Upper lobe of left lung (tissue), 6 donors: ENCODE measurements around the gene ST3GAL3. TPM values are rescaled to one million over a fixed set of nuclear protein-coding genes. Genes with fewer than 3 reads are reported as not detected.

Experiments
- ATAC-seq, 2 donors: fragments of 200-7000 bp; cut with Tn5 transposase; one replicate each; pipeline ENCODE4 v1.9.1; 2022; ENCODE audit warnings: mild to moderate bottlenecking in 2 of 2, moderate library complexity in 2 of 2; ENCODE audit not compliant: low FRiP score in 2 of 2
- DNase-seq, 2 donors: peaks; one replicate each; pipeline ENCODE4 v3.0.0-alpha.2; 2019 to 2020
- H3K27ac ChIP-seq, 4 donors: fragments of 200-600 bp; sonication (generic); one replicate each; pipeline ENCODE4 v1.5.1; 2016 to 2019
- H3K27me3 ChIP-seq, 4 donors: fragments of 200-600 bp; sonication (generic); one replicate each; pipeline ENCODE4 v1.5.1; 2017 to 2019
- H3K36me3 ChIP-seq, 4 donors: fragments of 200-600 bp; sonication (generic); one replicate each; pipeline ENCODE4 v1.5.1; 2016 to 2019
- H3K4me1 ChIP-seq, 4 donors: fragments of 200-600 bp; sonication (generic); one replicate each; pipeline ENCODE4 v1.5.1; 2018 to 2019
- H3K4me3 ChIP-seq, 4 donors: fragments of 200-600 bp; sonication (generic); one replicate each; pipeline ENCODE4 v1.5.1; 2017 to 2019; ENCODE audit warnings: mild to moderate bottlenecking in 2 of 4, moderate library complexity in 1 of 4
- H3K9me3 ChIP-seq, 4 donors: fragments of 200-600 bp; sonication (generic); one replicate each; pipeline ENCODE4 v1.5.1; 2018 to 2019
- EP300 ChIP-seq, 4 donors: sonication (generic); formaldehyde crosslinking; IDR thresholded peaks; one replicate each; pipeline ENCODE4 v1.5.1; 2017; ENCODE audit warnings: antibody characterized with exemption in 4 of 4, control low read depth in 2 of 4
- POLR2A ChIP-seq, 4 donors: fragments of 450-650 bp; IDR thresholded peaks; one replicate each; pipeline ENCODE4 v1.5.1; 2016 to 2017; ENCODE audit warnings: antibody characterized with exemption in 4 of 4, mild to moderate bottlenecking in 2 of 4
- POLR2AphosphoS5 ChIP-seq, 2 donors: sonication (generic); formaldehyde crosslinking; IDR thresholded peaks; one replicate each; pipeline ENCODE4 v1.5.1; 2017; ENCODE audit warnings: antibody characterized with exemption in 2 of 2
- WGBS, 2 donors: methylation state at CpG; one replicate each; pipeline ENCODE4 v1.1.5; 2017 to 2018; 5-methylcytosine and 5-hydroxymethylcytosine counted together
- total RNA-seq, 6 donors: library from RNA; depleted of rRNA in 4 of 6; stranded (reverse); fragments of >200 nt in 4 of 6; gene quantifications; one replicate each; pipeline versions ENCODE4 v1.1.0 to v1.2.1, GENCODE V29; 2016 to 2021
- TF ChIP-seq, protein P1 (sequence below), 6 experiments: fragments of 450-650 bp in 4 of 6; fragments of 200-600 bp in 2 of 6; sonication (generic) in 2 of 6; IDR thresholded peaks; one replicate each; pipeline ENCODE4 v1.5.1; 2016 to 2019; ENCODE audit warnings: antibody characterized with exemption in 6 of 6
- donor health status: DM: no; HTN: no; CAD: no; lungs with moderate emphysema.
- donor health status: DM: no; HTN: yes; CAD: no; lungs with severe emphysema.

Gene ST3GAL3
- total RNA-seq, 6 donors from 2014 or later, result 14.4 to 46.1 (median 19.2) TPM

DNA sequence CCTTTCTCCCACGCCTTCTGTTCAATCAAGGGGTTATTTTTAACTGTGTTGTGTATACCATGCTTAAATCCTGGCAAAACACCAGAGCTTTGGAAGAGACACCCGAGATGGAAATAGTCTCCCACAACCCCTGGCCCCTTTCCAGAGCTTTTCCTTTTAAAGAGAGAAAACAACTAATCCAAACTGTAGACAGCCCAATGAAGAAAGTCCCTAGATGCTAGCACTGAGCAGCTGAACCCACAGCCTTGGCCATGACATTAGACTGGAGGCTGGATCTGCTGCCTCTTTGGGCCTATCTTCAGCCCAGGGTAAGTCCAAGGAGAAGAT, 161.4 kb downstream of the ST3GAL3 start:
- ATAC-seq (no peak), DNase-seq (no peak)
- Histone ChIP-seq H3K4me1 (peaks cover 7 to 21% (median 12%) of the 10 kb centered on the region in 4 donors), H3K27me3 (no peaks in the 10 kb centered on the region), H3K27ac (peak overlapping the region in 1 of 4 donors; percentile 14), H3K9me3 (no peaks in the 10 kb centered on the region), H3K4me3 (no peak overlapping the region), H3K36me3 (no peaks in the 10 kb centered on the region)
- WGBS, 2 donors, result 25 to 36% methylated on average over 2 of the region's 2 CpGs
- TF ChIP-seq POLR2A (IDR thresholded peaks at IDR 0.05) (no peak), POLR2AphosphoS5 (IDR thresholded peaks at IDR 0.05) (no peak), EP300 (IDR thresholded peaks at IDR 0.05) (no peak)
- TF ChIP-seq, protein P1, sequence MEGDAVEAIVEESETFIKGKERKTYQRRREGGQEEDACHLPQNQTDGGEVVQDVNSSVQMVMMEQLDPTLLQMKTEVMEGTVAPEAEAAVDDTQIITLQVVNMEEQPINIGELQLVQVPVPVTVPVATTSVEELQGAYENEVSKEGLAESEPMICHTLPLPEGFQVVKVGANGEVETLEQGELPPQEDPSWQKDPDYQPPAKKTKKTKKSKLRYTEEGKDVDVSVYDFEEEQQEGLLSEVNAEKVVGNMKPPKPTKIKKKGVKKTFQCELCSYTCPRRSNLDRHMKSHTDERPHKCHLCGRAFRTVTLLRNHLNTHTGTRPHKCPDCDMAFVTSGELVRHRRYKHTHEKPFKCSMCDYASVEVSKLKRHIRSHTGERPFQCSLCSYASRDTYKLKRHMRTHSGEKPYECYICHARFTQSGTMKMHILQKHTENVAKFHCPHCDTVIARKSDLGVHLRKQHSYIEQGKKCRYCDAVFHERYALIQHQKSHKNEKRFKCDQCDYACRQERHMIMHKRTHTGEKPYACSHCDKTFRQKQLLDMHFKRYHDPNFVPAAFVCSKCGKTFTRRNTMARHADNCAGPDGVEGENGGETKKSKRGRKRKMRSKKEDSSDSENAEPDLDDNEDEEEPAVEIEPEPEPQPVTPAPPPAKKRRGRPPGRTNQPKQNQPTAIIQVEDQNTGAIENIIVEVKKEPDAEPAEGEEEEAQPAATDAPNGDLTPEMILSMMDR (IDR thresholded peaks at IDR 0.05), result no peak

DNA sequence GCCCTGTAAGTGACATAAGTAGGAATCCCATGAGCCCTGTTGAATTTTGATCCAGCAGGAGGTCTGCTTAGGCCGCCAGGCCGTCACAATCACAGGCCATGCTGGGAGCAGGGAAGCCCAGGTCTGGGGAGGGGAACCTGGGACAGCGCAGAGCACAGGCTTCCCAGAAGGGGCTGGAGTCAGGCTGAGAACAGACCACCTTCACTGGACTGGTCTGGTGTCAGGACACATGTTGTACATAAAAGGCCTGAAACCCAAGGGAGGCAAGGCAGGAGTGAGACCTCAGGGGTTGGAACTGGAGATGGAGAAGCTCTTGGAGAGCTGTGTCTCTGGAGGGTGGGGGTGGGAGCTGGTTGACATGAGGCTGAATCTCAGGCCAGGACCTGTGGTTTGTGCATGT, 163.0 kb downstream of the ST3GAL3 start:
- H3K27ac ChIP-seq, result no peak overlapping the region
- peaks cover 7 to 18% (median 12%) of the 10 kb centered on the region in 4 donors for H3K4me1 ChIP-seq
- no peak for ATAC-seq
- no peak for DNase-seq
- H3K36me3 ChIP-seq, result no peaks in the 10 kb centered on the region
- TF ChIP-seq, protein P1 (IDR thresholded peaks at IDR 0.05), result no peak
- no peaks in the 10 kb centered on the region for H3K9me3 ChIP-seq
- H3K27me3 ChIP-seq, result no peaks in the 10 kb centered on the region
- WGBS, 2 donors, result 90 to 91% methylated on average over 2 to 3 of the region's 3 CpGs
- H3K4me3 ChIP-seq, result no peak overlapping the region

DNA sequence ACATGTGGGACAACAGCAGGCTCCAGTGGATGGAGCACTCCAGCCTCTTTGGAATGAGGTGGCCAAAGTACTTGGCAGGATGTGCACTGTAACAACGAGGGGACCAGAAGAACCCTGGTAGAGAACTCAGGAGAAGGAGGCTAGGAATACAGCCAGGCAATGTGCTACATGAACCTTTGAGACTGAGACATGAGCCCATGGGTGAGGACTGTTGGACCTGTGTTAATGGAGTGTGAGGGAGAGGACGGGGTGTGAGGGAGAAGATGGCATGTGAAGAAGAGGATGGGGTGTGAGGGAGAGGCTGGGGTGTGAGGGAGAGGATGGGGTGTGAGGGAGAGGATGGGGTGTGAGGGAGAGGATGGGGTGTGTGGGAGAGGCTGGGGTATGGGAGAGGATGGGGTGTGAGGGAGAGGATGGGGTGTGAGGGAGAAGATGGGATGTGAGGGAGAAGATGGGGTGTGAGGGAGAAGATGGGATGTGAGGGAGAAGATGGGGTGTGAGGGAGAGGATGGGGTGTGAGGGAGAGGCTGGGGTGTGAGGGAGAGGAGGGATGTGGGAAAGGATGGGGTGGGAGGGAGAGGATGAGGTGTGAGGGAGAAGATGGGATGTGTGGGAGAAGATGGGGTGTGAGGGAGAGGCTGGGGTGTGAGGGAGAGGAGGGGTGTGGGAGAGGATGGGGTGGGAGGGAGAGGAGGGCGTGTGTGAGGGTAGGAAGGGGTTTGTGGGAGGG, 164.0 kb downstream of the ST3GAL3 start:
- Histone ChIP-seq H3K27ac (no peak overlapping the region), H3K4me3 (no peak overlapping the region), H3K4me1 (peaks cover 7 to 18% (median 12%) of the 10 kb centered on the region in 4 donors), H3K27me3 (no peaks in the 10 kb centered on the region), H3K36me3 (no peaks in the 10 kb centered on the region), H3K9me3 (no peaks in the 10 kb centered on the region)
- TF ChIP-seq, protein P1 (IDR thresholded peaks at IDR 0.05), result no peak
- TF ChIP-seq POLR2AphosphoS5 (IDR thresholded peaks at IDR 0.05), result no peak
- TF ChIP-seq EP300 (IDR thresholded peaks at IDR 0.05), result no peak
- TF ChIP-seq POLR2A (IDR thresholded peaks at IDR 0.05), result no peak
- WGBS, 2 donors, result 63 to 69% methylated on average over 2 to 3 of the region's 3 CpGs
- ATAC-seq (no peak), DNase-seq (no peak)

DNA sequence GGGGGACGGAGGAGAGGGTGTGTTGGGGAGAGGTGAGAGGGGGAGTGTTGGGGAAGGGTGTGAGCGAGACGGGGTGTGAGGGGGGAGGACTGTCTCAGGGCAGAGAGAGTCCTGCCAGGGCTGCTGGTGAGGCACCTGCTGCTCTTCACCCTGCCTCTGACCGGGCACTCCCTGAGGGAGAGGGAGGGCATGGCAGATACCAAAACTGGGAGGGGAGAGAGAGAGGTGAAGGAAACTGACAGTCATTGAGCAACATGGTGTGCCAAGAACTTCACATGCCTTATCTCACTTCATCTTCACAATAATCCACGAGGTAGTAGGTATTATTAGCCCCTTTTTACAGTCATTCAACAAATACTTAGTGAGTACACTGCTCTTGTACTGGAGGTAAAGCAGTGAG, 164.9 kb downstream of the ST3GAL3 start:
- no peak for ATAC-seq
- no peaks in the 10 kb centered on the region for H3K9me3 ChIP-seq
- H3K27ac ChIP-seq, result no peak overlapping the region
- DNase-seq, result no peak
- 51 to 75% methylated on average over 3 to 5 of the region's 5 CpGs for whole genome bisulfite sequencing, 2 donors
- H3K36me3 ChIP-seq, result no peaks in the 10 kb centered on the region
- no peaks in the 10 kb centered on the region for H3K27me3 ChIP-seq
- no peak overlapping the region for H3K4me3 ChIP-seq
- TF ChIP-seq POLR2A (IDR thresholded peaks at IDR 0.05) (no peak), EP300 (IDR thresholded peaks at IDR 0.05) (no peak), POLR2AphosphoS5 (IDR thresholded peaks at IDR 0.05) (no peak)
- TF ChIP-seq, protein P1 (IDR thresholded peaks at IDR 0.05), result no peak
- H3K4me1 ChIP-seq, result peaks cover 7 to 17% (median 12%) of the 10 kb centered on the region in 4 donors

DNA sequence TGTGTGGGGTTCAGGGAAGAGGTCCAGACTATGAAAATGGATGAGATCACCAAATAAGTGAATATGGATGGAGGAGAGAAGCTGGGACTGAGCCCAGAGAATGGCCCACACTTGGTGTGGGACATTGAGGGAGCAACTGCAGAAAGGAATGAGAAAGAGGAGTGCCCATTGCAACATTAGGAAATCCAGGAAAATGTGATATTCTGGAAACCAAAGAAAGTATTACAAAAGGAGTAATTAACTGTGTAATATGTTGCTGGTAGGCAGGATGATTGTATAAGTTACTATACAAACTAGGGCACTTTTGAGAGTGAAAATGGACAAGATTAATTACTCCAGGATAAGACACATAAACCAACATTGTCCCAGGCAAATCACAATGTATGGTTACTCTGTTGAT, 166.5 kb downstream of the ST3GAL3 start:
- no peaks in the 10 kb centered on the region for H3K27me3 ChIP-seq
- TF ChIP-seq EP300 (IDR thresholded peaks at IDR 0.05), result no peak
- TF ChIP-seq, protein P1 (IDR thresholded peaks at IDR 0.05), result no peak
- TF ChIP-seq POLR2A (IDR thresholded peaks at IDR 0.05), result no peak
- no peak for TF ChIP-seq POLR2AphosphoS5 (IDR thresholded peaks at IDR 0.05)
- no peak overlapping the region for H3K27ac ChIP-seq
- ATAC-seq, result no peak
- H3K4me3 ChIP-seq, result no peak overlapping the region
- no peaks in the 10 kb centered on the region for H3K36me3 ChIP-seq
- no peak for DNase-seq
- peaks cover 0 to 4% (median 3%) of the 10 kb centered on the region in 4 donors for H3K4me1 ChIP-seq
- H3K9me3 ChIP-seq, result no peaks in the 10 kb centered on the region
